SK-N-SH (cell line): ENCODE results near the gene GRHL3. TPM values are rescaled to one million over a fixed set of nuclear protein-coding genes. Genes with fewer than 3 reads are reported as not detected.
A peak's percentile ranks its signal among the peaks of the same experiment; 100 is the strongest.

ENCODE experiments used
- CTCF ChIA-PET: fragments of 300-600, 350-600 bp; formaldehyde crosslinking; extraction: SDS; loops from one replicate; lab custom pipeline; 2021; lab: Yijun Ruan, JAX
- POLR2A ChIA-PET: fragments of 350-600 bp; sonication (Branson Sonifier 250); formaldehyde crosslinking; extraction: SDS; loops from one replicate; lab custom pipeline; 2020; ENCODE audit warnings: antibody characterized with exemption, inconsistent platforms; lab: Yijun Ruan, JAX
- DNase-seq: peaks from one replicate; pipeline ENCODE4 v3.0.0; 2012
- H2AFZ ChIP-seq: fragments of 200-600 bp; sonication (generic); 2 replicates; pipeline ENCODE4 v1.8.1; 2016; ENCODE audit warnings: antibody characterized with exemption, mild to moderate bottlenecking, low read depth
- H3F3A ChIP-seq: fragments of 200-600 bp; sonication (generic); replicated peaks from 2 replicates; pipeline ENCODE3; 2016; ENCODE audit warnings: antibody characterized with exemption, mild to moderate bottlenecking; ENCODE audit not compliant: insufficient read depth
- H3K27ac ChIP-seq, 2 experiments: fragments of 200-500 bp in 1 of 2; fragments of 200-600 bp in 1 of 2; sonication (Bioruptor generic) in 1 of 2; sonication (generic), shearing (Covaris generic) in 1 of 2; 2 replicates each; pipeline versions ENCODE4 v1.5.1 to v1.6.1; 2014 to 2016; ENCODE audit warnings: low read depth in 2 of 2, inconsistent platforms in 1 of 2, low read length in 1 of 2, mild to moderate bottlenecking in 1 of 2, mixed read lengths in 1 of 2
- H3K27me3 ChIP-seq: fragments of 200-600 bp; sonication (generic), shearing (Covaris generic); 2 replicates; pipeline ENCODE4 v1.6.1; 2016; ENCODE audit warnings: mixed run types; ENCODE audit not compliant: insufficient read depth
- H3K36me3 ChIP-seq, 2 experiments: fragments of 200-500 bp in 1 of 2; fragments of 200-600 bp in 1 of 2; sonication (Bioruptor generic) in 1 of 2; sonication (generic) in 1 of 2; replicated peaks in 1 of 2; 2 replicates each; pipeline versions ENCODE3 to v1.5.1; 2014 to 2016; ENCODE audit warnings: low read length in 1 of 2, mild to moderate bottlenecking in 1 of 2; ENCODE audit not compliant: insufficient read depth in 2 of 2, control insufficient read depth in 1 of 2
- H3K4me1 ChIP-seq, 2 experiments: fragments of 200-500 bp in 1 of 2; fragments of 200-600 bp in 1 of 2; sonication (Bioruptor generic) in 1 of 2; sonication (generic), shearing (Covaris generic) in 1 of 2; 2 replicates each; pipeline versions ENCODE4 v1.5.1 to v1.6.1; 2014 to 2016; ENCODE audit warnings: low read depth in 1 of 2, low read length in 1 of 2, mixed run types in 1 of 2; ENCODE audit not compliant: insufficient read depth in 2 of 2, control insufficient read depth in 1 of 2
- H3K4me2 ChIP-seq: fragments of 200-600 bp; sonication (generic), shearing (Covaris generic); 2 replicates; pipeline ENCODE4 v1.6.1; 2017; ENCODE audit warnings: mixed run types
- H3K4me3 ChIP-seq, 2 experiments: fragments of 200-500 bp in 1 of 2; fragments of 200-600 bp in 1 of 2; sonication (Bioruptor generic) in 1 of 2; sonication (generic), shearing (Covaris generic) in 1 of 2; 2 replicates each; pipeline versions ENCODE4 v1.5.1 to v1.8.1; 2014 to 2016; ENCODE audit warnings: low read depth in 2 of 2, inconsistent platforms in 1 of 2, low read length in 1 of 2, mild to moderate bottlenecking in 1 of 2, mixed read lengths in 1 of 2, moderate library complexity in 1 of 2
- H3K79me2 ChIP-seq: fragments of 200-600 bp; sonication (generic); 2 replicates; pipeline ENCODE4 v1.8.1; 2017; ENCODE audit warnings: mild to moderate bottlenecking; ENCODE audit not compliant: insufficient read depth
- H3K9ac ChIP-seq: fragments of 200-600 bp; sonication (generic); 2 replicates; pipeline ENCODE4 v1.6.1; 2017; ENCODE audit warnings: mixed run types
- H3K9me2 ChIP-seq: fragments of 200-600 bp; sonication (generic); 2 replicates; pipeline ENCODE4 v1.6.1; 2017; ENCODE audit warnings: mixed run types
- H3K9me3 ChIP-seq: fragments of 200-600 bp; sonication (generic); 2 replicates; pipeline ENCODE4 v1.6.1; 2017; ENCODE audit warnings: mixed run types, mild to moderate bottlenecking, moderate library complexity
- H4K20me1 ChIP-seq: fragments of 200-600 bp; sonication (generic); 2 replicates; pipeline ENCODE4 v1.6.1; 2017; ENCODE audit warnings: mild to moderate bottlenecking, mixed run types; ENCODE audit not compliant: insufficient read depth
- CTCF ChIP-seq: fragments of 200-600 bp; sonication (generic); IDR thresholded peaks from 2 replicates; pipeline ENCODE4 v1.6.1; 2017; ENCODE audit warnings: antibody characterized with exemption, mild to moderate bottlenecking, moderate library complexity
- ELF1 ChIP-seq: IDR thresholded peaks from 2 replicates; pipeline ENCODE4 v1.4.0; 2012
- EP300 ChIP-seq, 2 experiments: IDR thresholded peaks; 2 replicates each; pipeline versions ENCODE4 v1.4.0 to v1.6.1; 2012; ENCODE audit warnings: borderline replicate concordance in 1 of 2, low read depth in 1 of 2, low read length in 1 of 2
- EZH2phosphoT487 ChIP-seq: fragments of 200-600 bp; sonication (generic); IDR thresholded peaks from 2 replicates; pipeline ENCODE4 v1.6.1; 2017; ENCODE audit warnings: low read depth, mixed run types, mild to moderate bottlenecking, antibody characterized with exemption, moderate library complexity, borderline replicate concordance
- FOSL2 ChIP-seq: IDR thresholded peaks from 2 replicates; pipeline ENCODE4 v1.4.0; 2012; ENCODE audit warnings: low read depth, mild to moderate bottlenecking, moderate library complexity, borderline replicate concordance
- FOXM1 ChIP-seq: IDR thresholded peaks from 2 replicates; pipeline ENCODE4 v1.4.0; 2012; ENCODE audit warnings: low read depth, mild to moderate bottlenecking
- GATA2 ChIP-seq: sonication (generic); formaldehyde crosslinking; IDR thresholded peaks from 2 replicates; pipeline ENCODE4 v1.5.0; 2020; ENCODE audit warnings: mild to moderate bottlenecking, missing genetic modification reagents
- MEF2A ChIP-seq: IDR thresholded peaks from 2 replicates; pipeline ENCODE4 v1.4.0; 2012; ENCODE audit warnings: low read depth, borderline replicate concordance
- NFIC ChIP-seq: IDR thresholded peaks from 2 replicates; pipeline ENCODE4 v1.4.0; 2012; ENCODE audit warnings: borderline replicate concordance
- POLR2AphosphoS5 ChIP-seq: IDR thresholded peaks from 2 replicates; pipeline ENCODE4 v1.6.1; 2012; ENCODE audit warnings: low read depth, low read length
- RAD21 ChIP-seq: IDR thresholded peaks from 2 replicates; pipeline ENCODE4 v1.6.1; 2012; ENCODE audit warnings: mild to moderate bottlenecking, low read length
- RCOR1 ChIP-seq: fragments of 150-350 bp; IDR thresholded peaks from 2 replicates; pipeline ENCODE4 v1.6.1; 2017; ENCODE audit warnings: antibody characterized with exemption, low read length
- REST ChIP-seq: IDR thresholded peaks from 2 replicates; pipeline ENCODE4 v1.6.1; 2012; ENCODE audit warnings: mild to moderate bottlenecking, low read depth, low read length, moderate library complexity
- RFX5 ChIP-seq: IDR thresholded peaks from 2 replicates; pipeline ENCODE4 v1.6.1; 2012; ENCODE audit warnings: mild to moderate bottlenecking, improper control_type of control experiment, low read length
- RXRA ChIP-seq: IDR thresholded peaks from 2 replicates; pipeline ENCODE4 v1.4.0; 2012; ENCODE audit warnings: low read depth, mild to moderate bottlenecking, borderline replicate concordance
- TAF1 ChIP-seq: IDR thresholded peaks from 2 replicates; pipeline ENCODE4 v1.6.1; 2012; ENCODE audit warnings: low read depth, mild to moderate bottlenecking, low read length, moderate library complexity, borderline replicate concordance
- TCF12 ChIP-seq: IDR thresholded peaks from 2 replicates; pipeline ENCODE4 v1.4.0; 2012
- YY1 ChIP-seq: IDR thresholded peaks from 2 replicates; pipeline ENCODE4 v1.4.0; 2012; ENCODE audit warnings: low read depth, mild to moderate bottlenecking
- WGBS: methylation state at CpG from one replicate; pipeline ENCODE4 v1.1.6; 2017; ENCODE audit warnings: low lambda C conversion rate; 5-methylcytosine and 5-hydroxymethylcytosine counted together
- polyA plus RNA-seq, 3 experiments: library from polyadenylated mRNA; depleted of rRNA; stranded (reverse); fragments of >200 nt; gene quantifications; 2 replicates each; pipeline ENCODE4 v1.2.3, GENCODE V29; 2012
- TF ChIP-seq, protein P1 (sequence below): IDR thresholded peaks from 2 replicates; pipeline ENCODE4 v1.4.0; 2012; ENCODE audit warnings: low read depth, borderline replicate concordance
- TF ChIP-seq, protein P2 (sequence below): IDR thresholded peaks from 2 replicates; pipeline ENCODE4; 2012

The GRHL3 gene
- polyA plus RNA-seq, 1 of the 3 experiments (the other 2 are of a cell fraction), result 0.05 TPM

DNA sequence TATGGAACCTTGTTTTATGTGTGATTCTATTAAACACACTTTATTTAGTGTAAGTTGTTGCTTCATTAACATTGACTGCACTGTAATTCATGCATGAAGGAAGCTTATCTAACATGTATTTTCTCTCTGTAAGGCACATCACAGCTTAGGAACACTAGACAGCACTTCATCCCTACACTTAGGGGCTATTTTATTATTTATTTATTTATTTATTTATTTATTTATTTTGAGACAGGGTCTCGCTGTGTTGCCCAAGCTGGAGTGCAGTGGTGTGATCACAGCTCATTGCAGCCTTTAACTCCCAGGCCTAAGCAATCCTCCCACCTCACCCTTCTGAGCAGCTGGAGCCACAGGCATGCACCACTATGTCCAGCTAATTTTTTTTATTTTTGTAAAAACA, 30.7 kb upstream of the GRHL3 start (continued):
- TF ChIP-seq REST (no peak), ELF1 (no peak), FOXM1 (no peak), RFX5 (no peak), GATA2 (CRISPR knock-in tag) (no peak), TAF1 (no peak), EZH2phosphoT487 (no peak)
- TF ChIP-seq, protein P1, sequence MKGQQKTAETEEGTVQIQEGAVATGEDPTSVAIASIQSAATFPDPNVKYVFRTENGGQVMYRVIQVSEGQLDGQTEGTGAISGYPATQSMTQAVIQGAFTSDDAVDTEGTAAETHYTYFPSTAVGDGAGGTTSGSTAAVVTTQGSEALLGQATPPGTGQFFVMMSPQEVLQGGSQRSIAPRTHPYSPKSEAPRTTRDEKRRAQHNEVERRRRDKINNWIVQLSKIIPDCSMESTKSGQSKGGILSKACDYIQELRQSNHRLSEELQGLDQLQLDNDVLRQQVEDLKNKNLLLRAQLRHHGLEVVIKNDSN, result no peak

DNA sequence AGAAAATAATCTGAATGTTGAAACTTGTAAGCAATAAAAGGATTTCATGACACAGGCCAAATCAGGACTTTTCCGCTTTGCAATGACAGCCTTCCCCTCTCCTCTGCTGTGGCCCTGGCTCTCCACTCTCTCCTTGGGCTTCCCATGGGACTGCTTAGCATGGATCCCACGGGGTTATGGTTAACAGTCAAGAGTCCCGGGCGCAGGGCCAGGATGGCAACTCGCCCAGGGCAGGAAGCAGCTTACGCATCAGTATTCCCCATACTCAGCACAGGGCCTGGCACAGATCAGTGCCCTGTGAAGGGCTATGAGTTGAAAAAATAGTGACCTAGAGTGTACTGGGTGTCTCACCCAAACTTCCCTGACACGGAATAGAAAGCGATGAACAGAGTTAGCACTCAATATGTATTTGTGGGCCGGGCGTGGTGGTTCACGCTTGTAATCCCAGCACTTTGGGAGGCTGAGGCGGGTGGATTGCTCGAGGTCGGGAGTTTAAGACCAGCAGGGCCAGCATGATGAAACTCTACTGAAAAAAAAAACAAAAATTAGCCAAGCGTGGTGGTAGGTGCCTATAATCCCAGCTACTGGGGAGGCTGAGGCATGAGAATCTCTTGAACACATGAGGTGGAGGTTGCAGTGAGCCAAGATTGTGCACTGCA, 29.1 kb upstream of the GRHL3 start:
- WGBS, result 45% methylated on average over 15 of the region's 15 CpGs
- 0 out of 2 replicates have a peak overlapping the region, but pooled peaks have one; percentile 38 for H3K4me2 ChIP-seq
- no peaks in the 10 kb centered on the region for H4K20me1 ChIP-seq
- ChIA-PET POLR2A (no interaction called here), CTCF (interaction anchor here (0.6 to 1.0 kb wide), 3 partner anchors 89 to 479 kb away, joined by 3 read pairs; no protein-coding TSS in a partner anchor)
- peaks cover 14% of the 10 kb centered on the region for H3F3A ChIP-seq
- H3K4me1 ChIP-seq, result peaks cover 6 to 10% of the 10 kb centered on the region in 2 experiments; a peak in 3 of 4 replicates
- peak overlapping the region in 1 of 2 experiments; percentile 81; a peak in 1 of 4 replicates for H3K27ac ChIP-seq
- H3K79me2 ChIP-seq, result no peaks in the 10 kb centered on the region
- no peaks in the 10 kb centered on the region for H3K9me3 ChIP-seq
- no peaks in the 10 kb centered on the region for H3K27me3 ChIP-seq
- no peaks in the 10 kb centered on the region for H3K36me3 ChIP-seq
- no peak overlapping the region for H3K4me3 ChIP-seq
- TF ChIP-seq NFIC (peak; percentile 98), FOSL2 (peak; percentile 35; the same call in 1 of the 2 replicates), RAD21 (no peak; the same call in 1 of the 2 replicates), TCF12 (peak; percentile 78), POLR2AphosphoS5 (no peak), RCOR1 (no peak), RXRA (peak; percentile 49; the same call in 1 of the 2 replicates), MEF2A (no peak), YY1 (no peak), CTCF (no peak), EP300 (IDR thresholded peaks at IDR 0.05; ENCODE audit: borderline replicate concordance in 1 of 2, low read depth in 1 of 2, low read length in 1 of 2) (peak in 1 of 2 experiments; percentile 42; a peak in 1 of 4 replicates)
- TF ChIP-seq, protein P2, sequence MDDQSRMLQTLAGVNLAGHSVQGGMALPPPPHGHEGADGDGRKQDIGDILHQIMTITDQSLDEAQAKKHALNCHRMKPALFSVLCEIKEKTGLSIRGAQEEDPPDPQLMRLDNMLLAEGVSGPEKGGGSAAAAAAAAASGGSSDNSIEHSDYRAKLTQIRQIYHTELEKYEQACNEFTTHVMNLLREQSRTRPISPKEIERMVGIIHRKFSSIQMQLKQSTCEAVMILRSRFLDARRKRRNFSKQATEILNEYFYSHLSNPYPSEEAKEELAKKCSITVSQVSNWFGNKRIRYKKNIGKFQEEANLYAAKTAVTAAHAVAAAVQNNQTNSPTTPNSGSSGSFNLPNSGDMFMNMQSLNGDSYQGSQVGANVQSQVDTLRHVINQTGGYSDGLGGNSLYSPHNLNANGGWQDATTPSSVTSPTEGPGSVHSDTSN, result peak; percentile 27; the same call in 1 of the 2 replicates
- no peaks in the 10 kb centered on the region for H3K9me2 ChIP-seq
- H2AFZ ChIP-seq, result no peak overlapping the region
- no peak overlapping the region for H3K9ac ChIP-seq
- peak; percentile 65 for DNase-seq
